ENCODE data around the gene RSAD2. TPM values are rescaled to one million over a fixed set of nuclear protein-coding genes. Genes with fewer than 3 reads are reported as not detected.

RSAD2 gene
- total RNA-seq, 1 experiment from 2014 or later: 0.18 TPM

- no peak for TF ChIP-seq CTCF (IDR thresholded peaks at IDR 0.05; ENCODE audit: insufficient read depth in 1 of 2, low read depth in 1 of 2, low read length in 1 of 2, severe bottlenecking in 1 of 2, unreplicated experiment in 1 of 2)
- Mint-ChIP-seq H3K4me3 (ENCODE audit: unreplicated experiment) (no peak overlapping the region), H3K36me3 (ENCODE audit: insufficient read depth, unreplicated experiment) (no peaks in the 10 kb centered on the region), H3K27ac (ENCODE audit: unreplicated experiment) (no peak overlapping the region), H3K4me1 (ENCODE audit: low read depth, unreplicated experiment) (no peaks in the 10 kb centered on the region), H3K9me3 (ENCODE audit: unreplicated experiment) (peaks cover 27% of the 10 kb centered on the region), H3K27me3 (ENCODE audit: insufficient read depth, unreplicated experiment) (no peaks in the 10 kb centered on the region)
- Histone ChIP-seq H3K36me3 (ENCODE audit: control insufficient read depth, insufficient read depth, low read length) (no peaks in the 10 kb centered on the region), H3K4me3 (ENCODE audit: low read depth, low read length) (no peak overlapping the region), H3K27me3 (replicated peaks; ENCODE audit: control insufficient read depth, insufficient read depth, low read length) (no peaks in the 10 kb centered on the region), H3K4me1 (no peaks in the 10 kb centered on the region), H3K9me3 (peaks cover 28% of the 10 kb centered on the region)
- BruUV-seq (replicated peaks): no TSS peak
- ChIA-PET CTCF (no interaction called here), POLR2A (no interaction called here)
- intact Hi-C loops (cut with micrococcal nuclease; ENCODE audit: unreplicated experiment): no loop called here
- DNase-seq: no peak
Observed at GRCh38 chr2:6846967-6847681, 30.5 kb upstream of the RSAD2 start.

GRCh38 chr2:6852195-6852594 is 25.4 kb upstream of the RSAD2 start:
- no peak for TF ChIP-seq CTCF (IDR thresholded peaks at IDR 0.05; ENCODE audit: insufficient read depth in 1 of 2, low read depth in 1 of 2, low read length in 1 of 2, severe bottlenecking in 1 of 2, unreplicated experiment in 1 of 2)
- intact Hi-C loops (cut with micrococcal nuclease; ENCODE audit: unreplicated experiment): no loop called here
- no peaks in the 10 kb centered on the region for H3K4me1 ChIP-seq
- Mint-ChIP-seq H3K36me3 (ENCODE audit: insufficient read depth, unreplicated experiment) (no peaks in the 10 kb centered on the region), H3K9me3 (ENCODE audit: unreplicated experiment) (peaks cover 31% of the 10 kb centered on the region), H3K4me1 (ENCODE audit: low read depth, unreplicated experiment) (no peaks in the 10 kb centered on the region), H3K27ac (ENCODE audit: unreplicated experiment) (no peak overlapping the region), H3K27me3 (ENCODE audit: insufficient read depth, unreplicated experiment) (no peaks in the 10 kb centered on the region), H3K4me3 (ENCODE audit: unreplicated experiment) (no peak overlapping the region)
- H3K27me3 ChIP-seq (replicated peaks; ENCODE audit: control insufficient read depth, insufficient read depth, low read length): no peaks in the 10 kb centered on the region
- H3K36me3 ChIP-seq (ENCODE audit: control insufficient read depth, insufficient read depth, low read length): no peaks in the 10 kb centered on the region
- no peak for DNase-seq
- no peak overlapping the region for H3K4me3 ChIP-seq (ENCODE audit: low read depth, low read length)
- BruUV-seq (replicated peaks): no TSS peak
- ChIA-PET CTCF (no interaction called here), POLR2A (no interaction called here)
- H3K9me3 ChIP-seq: no peaks in the 10 kb centered on the region

GRCh38 chr2:6854416-6854815 is 23.2 kb upstream of the RSAD2 start:
- BruUV-seq (replicated peaks): no TSS peak
- intact Hi-C loops (cut with micrococcal nuclease; ENCODE audit: unreplicated experiment): no loop called here
- no peaks in the 10 kb centered on the region for H3K27me3 ChIP-seq (replicated peaks; ENCODE audit: control insufficient read depth, insufficient read depth, low read length)
- DNase-seq: no peak
- no peak for TF ChIP-seq CTCF (IDR thresholded peaks at IDR 0.05; ENCODE audit: insufficient read depth in 1 of 2, low read depth in 1 of 2, low read length in 1 of 2, severe bottlenecking in 1 of 2, unreplicated experiment in 1 of 2)
- H3K4me3 ChIP-seq (ENCODE audit: low read depth, low read length): no peak overlapping the region
- Mint-ChIP-seq H3K4me3 (ENCODE audit: unreplicated experiment) (no peak overlapping the region), H3K9me3 (ENCODE audit: unreplicated experiment) (peaks cover 40% of the 10 kb centered on the region), H3K27ac (ENCODE audit: unreplicated experiment) (no peak overlapping the region), H3K36me3 (ENCODE audit: insufficient read depth, unreplicated experiment) (no peaks in the 10 kb centered on the region), H3K27me3 (ENCODE audit: insufficient read depth, unreplicated experiment) (no peaks in the 10 kb centered on the region), H3K4me1 (ENCODE audit: low read depth, unreplicated experiment) (no peaks in the 10 kb centered on the region)
- ChIA-PET POLR2A (no interaction called here), CTCF (no interaction called here)
- H3K36me3 ChIP-seq (ENCODE audit: control insufficient read depth, insufficient read depth, low read length): no peaks in the 10 kb centered on the region
- no peaks in the 10 kb centered on the region for H3K4me1 ChIP-seq
- peaks cover 7% of the 10 kb centered on the region; the same call in 1 of the 2 replicates for H3K9me3 ChIP-seq

Measured in Caco-2 (cell line).